Upper lobe of right lung (tissue), 1 donor: ENCODE data around the gene TRAPPC4. TPM values are rescaled to one million over a fixed set of nuclear protein-coding genes. Genes with fewer than 3 reads are reported as not detected.

Experiments
- ATAC-seq: fragments of 200-7000 bp; cut with Tn5 transposase; one replicate; pipeline ENCODE4 v1.9.1; 2020; ENCODE audit warnings: mild to moderate bottlenecking, moderate library complexity
- DNase-seq: peaks from one replicate; pipeline ENCODE4 v3.0.0-alpha.2; 2020
- H3K27ac ChIP-seq: fragments of 200-600 bp; one replicate; pipeline ENCODE4 v1.8.0; 2022
- H3K27me3 ChIP-seq: fragments of 200-600 bp; one replicate; pipeline ENCODE4 v1.8.0; 2022; ENCODE audit warnings: mild to moderate bottlenecking
- H3K36me3 ChIP-seq: fragments of 200-600 bp; one replicate; pipeline ENCODE4 v1.8.0; 2022
- H3K4me1 ChIP-seq: fragments of 200-600 bp; one replicate; pipeline ENCODE4 v1.8.0; 2022
- H3K4me3 ChIP-seq: fragments of 200-600 bp; one replicate; pipeline ENCODE4 v1.8.0; 2022; ENCODE audit warnings: mild to moderate bottlenecking
- H3K9me3 ChIP-seq: fragments of 200-600 bp; one replicate; pipeline ENCODE4 v1.8.0; 2022
- CTCF ChIP-seq: fragments of 200-600 bp; IDR thresholded peaks from one replicate; pipeline ENCODE4 v1.8.0; 2022; ENCODE audit warnings: antibody characterized with exemption
- intact Hi-C: fragments of 100-400 bp; cut with DNase I; formaldehyde crosslinking; loops from one replicate; pipeline ENCODE4 v1.11.0; 2022
- total RNA-seq: library from RNA; stranded (reverse); fragmentation: NEBNext Ultra II Directional; extraction: Animal tissue kit (Norgen Biotek cat#: 25700); gene quantifications from one replicate; pipeline ENCODE4 v1.2.1, GENCODE V29; 2021
- donor health status: DM: no; HTN: yes; CAD: no; lungs with severe emphysema.

The TRAPPC4 gene
- total RNA-seq, 1 donor from 2014 or later, result 44.6 TPM

GRCh38 chr11:119049081-119049480, 30.5 kb downstream of the TRAPPC4 start:
- H3K27ac ChIP-seq, result no peak overlapping the region
- DNase-seq (no peak), ATAC-seq (no peak)
- H3K36me3 ChIP-seq, result peaks cover 94% of the 10 kb centered on the region
- H3K27me3 ChIP-seq, result no peaks in the 10 kb centered on the region
- H3K4me3 ChIP-seq, result no peak overlapping the region
- intact Hi-C loops, result no loop called here
- H3K9me3 ChIP-seq, result no peaks in the 10 kb centered on the region
- H3K4me1 ChIP-seq, result no peaks in the 10 kb centered on the region
- TF ChIP-seq CTCF, result no peak

- Histone ChIP-seq H3K4me1 (peaks cover 12% of the 10 kb centered on the region), H3K27me3 (no peaks in the 10 kb centered on the region), H3K36me3 (peaks cover 88% of the 10 kb centered on the region), H3K9me3 (no peaks in the 10 kb centered on the region), H3K27ac (no peak overlapping the region), H3K4me3 (no peak overlapping the region)
- DNase-seq (no peak), ATAC-seq (no peak)
- TF ChIP-seq CTCF, result no peak
- intact Hi-C loops, result no loop called here
Observed at GRCh38 chr11:119051440-119052162, 33.0 kb downstream of the TRAPPC4 start.

- peaks cover 12% of the 10 kb centered on the region for H3K4me1 ChIP-seq
- H3K4me3 ChIP-seq, result no peak overlapping the region
- no peak for DNase-seq
- peaks cover 81% of the 10 kb centered on the region for H3K36me3 ChIP-seq
- intact Hi-C loops, result no loop called here
- no peak overlapping the region for H3K27ac ChIP-seq
- no peaks in the 10 kb centered on the region for H3K9me3 ChIP-seq
- no peaks in the 10 kb centered on the region for H3K27me3 ChIP-seq
- no peak for TF ChIP-seq CTCF
- ATAC-seq, result no peak
Observed at GRCh38 chr11:119052163-119052814, 33.7 kb downstream of the TRAPPC4 start.

- H3K4me3 ChIP-seq, result no peak overlapping the region
- no peak for ATAC-seq
- no peak for DNase-seq
- H3K4me1 ChIP-seq, result peaks cover 18% of the 10 kb centered on the region
- H3K9me3 ChIP-seq, result no peaks in the 10 kb centered on the region
- H3K27me3 ChIP-seq, result no peaks in the 10 kb centered on the region
- peaks cover 60% of the 10 kb centered on the region for H3K36me3 ChIP-seq
- no peak for TF ChIP-seq CTCF
- H3K27ac ChIP-seq, result no peak overlapping the region
- intact Hi-C loops, result no loop called here
Observed at GRCh38 chr11:119054418-119054817, 35.9 kb downstream of the TRAPPC4 start.

GRCh38 chr11:119055901-119056300, 37.3 kb downstream of the TRAPPC4 start:
- Histone ChIP-seq H3K9me3 (no peaks in the 10 kb centered on the region), H3K36me3 (peaks cover 45% of the 10 kb centered on the region), H3K27ac (no peak overlapping the region), H3K27me3 (no peaks in the 10 kb centered on the region), H3K4me1 (peaks cover 18% of the 10 kb centered on the region), H3K4me3 (peak overlapping the region; percentile 82)
- TF ChIP-seq CTCF, result no peak
- intact Hi-C loops, result no loop called here
- ATAC-seq (no peak), DNase-seq (no peak)
